A673 (cell line): ENCODE measurements around the gene IFNAR1.

ENCODE experiments used
- CTCF ChIP-seq: fragments of 300-800, 200-600 bp; sonication (generic); conservative IDR thresholded peaks from 2 replicates; pipeline ENCODE4 v1.5.1; 2017; ENCODE audit warnings: low read depth, mild to moderate bottlenecking, antibody characterized with exemption, low read length, moderate library complexity, mixed read lengths
- EZH2 ChIP-seq: fragments of 200-600 bp; sonication (generic); IDR thresholded peaks from 2 replicates; pipeline ENCODE4 v1.6.1; 2017; ENCODE audit warnings: borderline replicate concordance, low read depth, mild to moderate bottlenecking, mixed read lengths, antibody characterized with exemption, low read length; ENCODE audit not compliant: poor library complexity, severe bottlenecking

GRCh38 chr21:33401630-33401992 lies 76.8 kb downstream of the IFNAR1 start:
- no peak for TF ChIP-seq CTCF
- TF ChIP-seq EZH2: no peak
